Glomerular visceral epithelial cell (primary cell): Measurements from ENCODE around the gene CNIH3.
A peak's percentile ranks its signal among the peaks of the same experiment; 100 is the strongest.

Experiments
- DNase-seq: peaks from one replicate; pipeline ENCODE4 v3.0.0-alpha.2; 2016; ENCODE audit errors: extremely low spot score

The CNIH3 gene

GRCh38 chr1:224721000-224721399 lies 104.9 kb downstream of the CNIH3 start:
- no peak for DNase-seq

- no peak for DNase-seq
Measured at GRCh38 chr1:224722838-224723237, 106.7 kb downstream of the CNIH3 start.

GRCh38 chr1:224724566-224724965 lies 108.4 kb downstream of the CNIH3 start:
- DNase-seq: no peak

- DNase-seq: peak; percentile 87
Measured at GRCh38 chr1:224726441-224727182, 110.5 kb downstream of the CNIH3 start.

GRCh38 chr1:224727351-224728289 lies 111.5 kb downstream of the CNIH3 start:
- no peak for DNase-seq

GRCh38 chr1:224730540-224730939 lies 114.4 kb downstream of the CNIH3 start:
- DNase-seq: no peak

- DNase-seq: no peak
Measured at GRCh38 chr1:224730965-224731364, 114.8 kb downstream of the CNIH3 start.

GRCh38 chr1:224731633-224732032 lies 115.5 kb downstream of the CNIH3 start:
- no peak for DNase-seq

- no peak for DNase-seq
Measured at GRCh38 chr1:224732377-224733026, 116.4 kb downstream of the CNIH3 start.

GRCh38 chr1:224733027-224733911 lies 117.2 kb downstream of the CNIH3 start:
- peak; percentile 57 for DNase-seq

GRCh38 chr1:224734261-224734935 lies 118.3 kb downstream of the CNIH3 start:
- DNase-seq: no peak

GRCh38 chr1:224735159-224735558 lies 119.0 kb downstream of the CNIH3 start:
- no peak for DNase-seq

GRCh38 chr1:224736619-224737352 lies 120.7 kb downstream of the CNIH3 start:
- DNase-seq: no peak

- DNase-seq: no peak
Measured at GRCh38 chr1:224737353-224737727, 121.2 kb downstream of the CNIH3 start.

GRCh38 chr1:224739303-224739996 lies 123.3 kb downstream of the CNIH3 start:
- DNase-seq: no peak

- no peak for DNase-seq
Measured at GRCh38 chr1:224739997-224740684, 124.0 kb downstream of the CNIH3 start.

GRCh38 chr1:224740685-224741052 lies 124.6 kb downstream of the CNIH3 start:
- DNase-seq: no peak

- DNase-seq: no peak
Measured at GRCh38 chr1:224742349-224742748, 126.2 kb downstream of the CNIH3 start.

- DNase-seq: no peak
Measured at GRCh38 chr1:224743608-224744164, 127.6 kb downstream of the CNIH3 start.
